Liver (tissue), 9 donors: ENCODE measurements around the gene SYNJ1. TPM values are rescaled to one million over a fixed set of nuclear protein-coding genes. Genes with fewer than 3 reads are reported as not detected.

Experiments used
- DNase-seq: peaks from one replicate; pipeline ENCODE4 v3.0.0-alpha.2; 2017; ENCODE audit warnings: low spot score
- H3K27ac ChIP-seq, 2 donors: one replicate each; pipeline ENCODE4 v1.7.0; 2013; ENCODE audit warnings: inconsistent platforms in 2 of 2, low read length in 2 of 2, control low read depth in 1 of 2, low read depth in 1 of 2, mild to moderate bottlenecking in 1 of 2
- H3K27me3 ChIP-seq, 4 donors: one replicate each; pipeline versions ENCODE4 v1.6.1 to v1.7.0; 2013; ENCODE audit warnings: low read length in 3 of 4, inconsistent platforms in 1 of 4, mild to moderate bottlenecking in 1 of 4, moderate library complexity in 1 of 4; ENCODE audit not compliant: control insufficient read depth in 4 of 4, insufficient read depth in 4 of 4
- H3K36me3 ChIP-seq, 4 donors: one replicate each; pipeline versions ENCODE4 v1.6.1 to v1.7.0; 2013; ENCODE audit warnings: low read length in 3 of 4, mild to moderate bottlenecking in 3 of 4, low read depth in 1 of 4, moderate library complexity in 1 of 4; ENCODE audit not compliant: control insufficient read depth in 4 of 4, insufficient read depth in 3 of 4
- H3K4me1 ChIP-seq, 4 donors: one replicate each; pipeline versions ENCODE4 v1.6.1 to v1.7.0; 2013; ENCODE audit warnings: low read length in 3 of 4, mild to moderate bottlenecking in 3 of 4, moderate library complexity in 1 of 4; ENCODE audit not compliant: control insufficient read depth in 4 of 4, insufficient read depth in 4 of 4
- H3K4me3 ChIP-seq, 3 donors: one replicate each; pipeline versions ENCODE4 v1.6.1 to v1.7.0; 2013; ENCODE audit warnings: low read length in 3 of 3, control low read depth in 1 of 3, low read depth in 1 of 3, mild to moderate bottlenecking in 1 of 3
- H3K9ac ChIP-seq, 2 donors: one replicate each; pipeline ENCODE4 v1.7.0; 2013; ENCODE audit warnings: low read length in 2 of 2, mild to moderate bottlenecking in 2 of 2, moderate library complexity in 2 of 2, control low read depth in 1 of 2, low read depth in 1 of 2
- H3K9me3 ChIP-seq, 4 donors: one replicate each; pipeline versions ENCODE4 v1.6.1 to v1.7.0; 2013; ENCODE audit warnings: low read length in 3 of 4; ENCODE audit not compliant: control insufficient read depth in 4 of 4
- EGR1 ChIP-seq, 2 donors: IDR thresholded peaks; 2 replicates each; pipeline ENCODE4 v1.6.1; 2016 to 2018; ENCODE audit warnings: antibody characterized with exemption in 2 of 2, low read depth in 2 of 2
- FOXA1 ChIP-seq: IDR thresholded peaks from 2 replicates; pipeline ENCODE4 v1.6.1; 2016; ENCODE audit warnings: antibody characterized with exemption
- FOXA2 ChIP-seq: IDR thresholded peaks from 2 replicates; pipeline ENCODE4 v1.6.1; 2016; ENCODE audit warnings: antibody characterized with exemption
- GABPA ChIP-seq, 2 donors: IDR thresholded peaks in 1 of 2; conservative IDR thresholded peaks in 1 of 2; 2 replicates each; pipeline ENCODE4 v1.6.1; 2016; ENCODE audit warnings: antibody characterized with exemption in 2 of 2, mild to moderate bottlenecking in 1 of 2, moderate library complexity in 1 of 2
- HNF4A ChIP-seq, 2 donors: conservative IDR thresholded peaks; 2 replicates each; pipeline ENCODE4 v1.6.1; 2016; ENCODE audit warnings: antibody characterized with exemption in 2 of 2, mild to moderate bottlenecking in 2 of 2
- JUND ChIP-seq, 2 donors: IDR thresholded peaks; 2 replicates each; pipeline ENCODE4 v1.6.1; 2016; ENCODE audit warnings: antibody characterized with exemption in 2 of 2
- RAD21 ChIP-seq, 2 donors: IDR thresholded peaks; 2 replicates each; pipeline ENCODE4 v1.6.1; 2016; ENCODE audit warnings: antibody characterized with exemption in 2 of 2, mild to moderate bottlenecking in 2 of 2
- REST ChIP-seq: IDR thresholded peaks from 2 replicates; pipeline ENCODE4 v1.6.1; 2016; ENCODE audit warnings: antibody characterized with exemption, mild to moderate bottlenecking
- RXRA ChIP-seq, 2 donors: IDR thresholded peaks; 2 replicates each; pipeline ENCODE4 v1.6.1; 2017 to 2018; ENCODE audit warnings: antibody characterized with exemption in 2 of 2, mild to moderate bottlenecking in 1 of 2
- SP1 ChIP-seq: IDR thresholded peaks from 2 replicates; pipeline ENCODE4 v1.6.1; 2018; ENCODE audit warnings: antibody characterized with exemption, mild to moderate bottlenecking
- TAF1 ChIP-seq: conservative IDR thresholded peaks from 2 replicates; pipeline ENCODE4 v1.6.1; 2016; ENCODE audit warnings: antibody characterized with exemption, mild to moderate bottlenecking
- YY1 ChIP-seq: IDR thresholded peaks from 2 replicates; pipeline ENCODE4 v1.6.1; 2016; ENCODE audit warnings: antibody characterized with exemption, mild to moderate bottlenecking
- ZBTB33 ChIP-seq: IDR thresholded peaks from 2 replicates; pipeline ENCODE4 v1.6.1; 2016; ENCODE audit warnings: antibody characterized with exemption
- WGBS: extraction: QIAGEN DNeasy Blood & Tissue Kit; methylation state at CpG from one replicate; pipeline ENCODE4 v1.1.7; 2013; 5-methylcytosine and 5-hydroxymethylcytosine counted together
- polyA plus RNA-seq, 2 donors: library from polyadenylated mRNA; stranded (reverse) in 1 of 2; unstranded in 1 of 2; fragments of 200-250 nt in 1 of 2; fragments of >200 nt in 1 of 2; fragmentation: Nextera tagmentation in 1 of 2; extraction: Ambion mirVana in 1 of 2; gene quantifications; one replicate each; pipeline versions ENCODE4 v1.2.1 to v1.2.3, GENCODE V29; 2013 to 2015
- total RNA-seq, 2 donors: library from RNA; depleted of rRNA; stranded (reverse); fragments of >200 nt; gene quantifications; one replicate each; pipeline ENCODE4 v1.2.3, GENCODE V29; 2014
- TF ChIP-seq, protein P1 (sequence below): IDR thresholded peaks from 2 replicates; pipeline ENCODE4 v1.6.1; 2016; ENCODE audit warnings: antibody characterized with exemption
- donor health status: healthy.
- donor health status: healthy.
- donor health status: healthy.
- donor health status: healthy.
- donor health status: healthy.

Gene SYNJ1, protein sequence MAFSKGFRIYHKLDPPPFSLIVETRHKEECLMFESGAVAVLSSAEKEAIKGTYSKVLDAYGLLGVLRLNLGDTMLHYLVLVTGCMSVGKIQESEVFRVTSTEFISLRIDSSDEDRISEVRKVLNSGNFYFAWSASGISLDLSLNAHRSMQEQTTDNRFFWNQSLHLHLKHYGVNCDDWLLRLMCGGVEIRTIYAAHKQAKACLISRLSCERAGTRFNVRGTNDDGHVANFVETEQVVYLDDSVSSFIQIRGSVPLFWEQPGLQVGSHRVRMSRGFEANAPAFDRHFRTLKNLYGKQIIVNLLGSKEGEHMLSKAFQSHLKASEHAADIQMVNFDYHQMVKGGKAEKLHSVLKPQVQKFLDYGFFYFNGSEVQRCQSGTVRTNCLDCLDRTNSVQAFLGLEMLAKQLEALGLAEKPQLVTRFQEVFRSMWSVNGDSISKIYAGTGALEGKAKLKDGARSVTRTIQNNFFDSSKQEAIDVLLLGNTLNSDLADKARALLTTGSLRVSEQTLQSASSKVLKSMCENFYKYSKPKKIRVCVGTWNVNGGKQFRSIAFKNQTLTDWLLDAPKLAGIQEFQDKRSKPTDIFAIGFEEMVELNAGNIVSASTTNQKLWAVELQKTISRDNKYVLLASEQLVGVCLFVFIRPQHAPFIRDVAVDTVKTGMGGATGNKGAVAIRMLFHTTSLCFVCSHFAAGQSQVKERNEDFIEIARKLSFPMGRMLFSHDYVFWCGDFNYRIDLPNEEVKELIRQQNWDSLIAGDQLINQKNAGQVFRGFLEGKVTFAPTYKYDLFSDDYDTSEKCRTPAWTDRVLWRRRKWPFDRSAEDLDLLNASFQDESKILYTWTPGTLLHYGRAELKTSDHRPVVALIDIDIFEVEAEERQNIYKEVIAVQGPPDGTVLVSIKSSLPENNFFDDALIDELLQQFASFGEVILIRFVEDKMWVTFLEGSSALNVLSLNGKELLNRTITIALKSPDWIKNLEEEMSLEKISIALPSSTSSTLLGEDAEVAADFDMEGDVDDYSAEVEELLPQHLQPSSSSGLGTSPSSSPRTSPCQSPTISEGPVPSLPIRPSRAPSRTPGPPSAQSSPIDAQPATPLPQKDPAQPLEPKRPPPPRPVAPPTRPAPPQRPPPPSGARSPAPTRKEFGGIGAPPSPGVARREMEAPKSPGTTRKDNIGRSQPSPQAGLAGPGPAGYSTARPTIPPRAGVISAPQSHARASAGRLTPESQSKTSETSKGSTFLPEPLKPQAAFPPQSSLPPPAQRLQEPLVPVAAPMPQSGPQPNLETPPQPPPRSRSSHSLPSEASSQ (N-terminal part only)
- total RNA-seq (1 to 10 TPM; 6.2 to 7.2 TPM), polyA plus RNA-seq (1 to 10 TPM; 2.5 to 3.9 TPM)

GRCh38 chr21:32727687-32728455, at the start of gene SYNJ1:
Gene SYNJ1 (minus strand): TSS chr21:32728013. CDS start chr21:32726895, 1,118 bp downstream.
- H3K27ac ChIP-seq = peak within 1 kb of the TSS; percentile 81 to 89
- peaks cover 0 to 3% (median 0%) of the 10 kb centered on the region in 4 donors for H3K36me3 ChIP-seq
- DNase-seq = peak; percentile 96
- WGBS = under 1% methylated on average over 79 of the region's 79 CpGs
- no peaks in the 10 kb centered on the region for H3K9me3 ChIP-seq
- H3K9ac ChIP-seq = peak within 1 kb of the TSS; percentile 82 to 87
- no peak for TF ChIP-seq HNF4A (conservative IDR thresholded peaks at IDR 0.05)
- peak; percentile 73 to 95 for TF ChIP-seq GABPA (IDR thresholded peaks at IDR 0.05 in 1 of 2, conservative IDR thresholded peaks at IDR 0.05 in 1 of 2)
- TF ChIP-seq JUND (IDR thresholded peaks at IDR 0.05) = no peak
- TF ChIP-seq YY1 = peak; percentile 41
- no peak for TF ChIP-seq ZBTB33
- TF ChIP-seq SP1 = peak; percentile 35
- peak; percentile 82 for TF ChIP-seq TAF1
- TF ChIP-seq RXRA (IDR thresholded peaks at IDR 0.05) = no peak
- peak in 1 of 2 donors; percentile 32 for TF ChIP-seq RAD21 (IDR thresholded peaks at IDR 0.05)
- no peak for TF ChIP-seq FOXA2
- peak; percentile 17 for TF ChIP-seq FOXA1
- TF ChIP-seq, protein P1, sequence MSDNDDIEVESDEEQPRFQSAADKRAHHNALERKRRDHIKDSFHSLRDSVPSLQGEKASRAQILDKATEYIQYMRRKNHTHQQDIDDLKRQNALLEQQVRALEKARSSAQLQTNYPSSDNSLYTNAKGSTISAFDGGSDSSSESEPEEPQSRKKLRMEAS = peak; percentile 21
- TF ChIP-seq EGR1 (IDR thresholded peaks at IDR 0.05; ENCODE audit: low read depth in 2 of 2) = peak; percentile 94 to 96
- TF ChIP-seq REST = peak; percentile 100
- peaks cover 0 to 15% (median 14%) of the 10 kb centered on the region in 4 donors for H3K4me1 ChIP-seq
- no peaks in the 10 kb centered on the region for H3K27me3 ChIP-seq
- H3K4me3 ChIP-seq = peak within 1 kb of the TSS; percentile 71 to 93 (median 83)
